OCI-LY3 (cell line): ENCODE measurements around the gene TNS4.

Experiments used
- H2AFZ ChIP-seq: fragments of 200-600, 300-600 bp; shearing (Covaris generic); 2 replicates; pipeline ENCODE4 v1.6.0; 2014; ENCODE audit warnings: antibody characterized with exemption, low read depth, low read length
- H3K27ac ChIP-seq: fragments of 200-600, 300-600 bp; sonication (generic); 2 replicates; pipeline ENCODE4 v1.5.1; 2014; ENCODE audit warnings: mild to moderate bottlenecking, low read length, moderate library complexity, mixed read lengths
- H3K27me3 ChIP-seq: fragments of 200-600, 300-600 bp; sonication (generic); 2 replicates; pipeline ENCODE4 v1.6.1; 2014; ENCODE audit warnings: low read depth, low read length, mixed read lengths
- H3K36me3 ChIP-seq: fragments of 200-600, 300-600 bp; sonication (generic); replicated peaks from 2 replicates; pipeline ENCODE3; 2014; ENCODE audit warnings: low read depth, low read length, mixed read lengths
- H3K4me1 ChIP-seq: fragments of 300-600, 200-600 bp; sonication (generic); 2 replicates; pipeline ENCODE4 v1.6.1; 2014; ENCODE audit warnings: low read length, mixed read lengths
- H3K4me2 ChIP-seq: fragments of 200-600, 300-600 bp; sonication (generic); 2 replicates; pipeline ENCODE4 v1.6.1; 2014; ENCODE audit warnings: low read length, mixed read lengths
- H3K4me3 ChIP-seq: fragments of 300-600, 200-600 bp; sonication (generic); 2 replicates; pipeline ENCODE4 v1.5.1; 2014; ENCODE audit warnings: antibody characterized with exemption, mild to moderate bottlenecking, low read length, moderate library complexity
- H3K79me2 ChIP-seq: fragments of 300-600, 200-600 bp; shearing (Covaris generic); 2 replicates; pipeline ENCODE4 v1.6.1; 2014; ENCODE audit warnings: mild to moderate bottlenecking, low read length, mixed read lengths
- H3K9ac ChIP-seq: fragments of 300-600, 200-600 bp; shearing (Covaris generic); 2 replicates; pipeline ENCODE4 v1.6.0; 2014; ENCODE audit warnings: mild to moderate bottlenecking, low read length, moderate library complexity
- H3K9me3 ChIP-seq: fragments of 200-600, 300-600 bp; shearing (Covaris generic); 2 replicates; pipeline ENCODE4 v1.6.1; 2014; ENCODE audit warnings: low read length, mixed read lengths; ENCODE audit not compliant: insufficient read depth
- H4K20me1 ChIP-seq: fragments of 200-600, 300-600 bp; sonication (generic); 2 replicates; pipeline ENCODE4 v1.6.1; 2016; ENCODE audit warnings: low read length, mixed read lengths; ENCODE audit not compliant: insufficient read depth
- EZH2phosphoT487 ChIP-seq: fragments of 200-600 bp; shearing (Covaris generic); IDR thresholded peaks from 2 replicates; pipeline ENCODE4 v1.6.1; 2018; ENCODE audit warnings: antibody characterized with exemption, mixed run types, low read depth
- TF ChIP-seq, protein P1 (sequence below): fragments of 200-600, 300-600 bp; sonication (generic); IDR thresholded peaks from 2 replicates; pipeline ENCODE4 v1.5.1; 2014; ENCODE audit warnings: antibody characterized with exemption, low read length, low read depth

The TNS4 gene

DNA sequence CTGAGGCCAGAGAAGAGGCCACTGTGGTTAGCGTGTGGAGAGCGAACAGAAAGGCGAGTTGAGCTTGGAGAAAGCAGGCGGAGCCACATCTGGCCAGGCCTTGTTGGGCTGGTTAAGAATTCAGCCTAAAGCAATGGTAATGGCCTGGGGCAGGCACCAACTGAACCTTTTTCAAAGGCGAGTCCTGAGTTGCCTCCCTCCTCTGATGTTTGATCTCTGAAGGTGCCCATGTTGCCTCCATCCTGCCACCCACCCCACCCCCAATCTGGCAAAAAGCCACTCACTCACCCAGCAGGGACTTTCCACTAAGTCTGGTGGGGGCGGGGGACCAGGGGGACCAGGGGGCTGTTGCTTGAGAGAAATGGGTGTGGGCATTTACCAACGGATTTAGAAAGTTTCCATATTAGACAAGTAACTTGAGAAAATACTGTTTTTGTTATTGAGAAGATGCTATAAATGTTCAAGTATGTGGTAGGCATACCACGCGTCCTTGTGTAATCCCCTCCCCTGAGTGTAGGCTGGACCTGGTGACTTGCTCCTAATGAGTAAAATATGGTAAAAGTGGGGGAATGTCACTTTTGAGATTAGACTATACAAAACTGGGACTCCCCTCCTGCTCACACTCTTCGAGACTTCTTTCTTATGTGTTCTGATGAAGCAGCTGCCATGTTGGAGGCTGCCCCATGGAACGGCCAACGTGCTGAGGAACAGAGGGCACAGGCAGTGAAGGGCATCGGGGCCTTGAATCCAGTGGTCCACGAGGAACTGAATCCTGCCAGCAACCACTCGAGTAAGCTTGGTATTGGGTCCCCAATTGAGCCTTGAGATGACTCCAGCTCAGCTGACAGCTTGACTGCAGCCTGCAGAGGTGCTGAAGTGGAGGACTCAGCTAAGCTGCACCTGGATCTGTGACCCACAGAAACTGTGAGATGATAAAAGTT lies 29.9 kb upstream of the TNS4 start:
- H3K9me3 ChIP-seq, result no peaks in the 10 kb centered on the region

GRCh38 chr17:40530531-40530994 lies 29.1 kb upstream of the TNS4 start:
- TF ChIP-seq, protein P1, sequence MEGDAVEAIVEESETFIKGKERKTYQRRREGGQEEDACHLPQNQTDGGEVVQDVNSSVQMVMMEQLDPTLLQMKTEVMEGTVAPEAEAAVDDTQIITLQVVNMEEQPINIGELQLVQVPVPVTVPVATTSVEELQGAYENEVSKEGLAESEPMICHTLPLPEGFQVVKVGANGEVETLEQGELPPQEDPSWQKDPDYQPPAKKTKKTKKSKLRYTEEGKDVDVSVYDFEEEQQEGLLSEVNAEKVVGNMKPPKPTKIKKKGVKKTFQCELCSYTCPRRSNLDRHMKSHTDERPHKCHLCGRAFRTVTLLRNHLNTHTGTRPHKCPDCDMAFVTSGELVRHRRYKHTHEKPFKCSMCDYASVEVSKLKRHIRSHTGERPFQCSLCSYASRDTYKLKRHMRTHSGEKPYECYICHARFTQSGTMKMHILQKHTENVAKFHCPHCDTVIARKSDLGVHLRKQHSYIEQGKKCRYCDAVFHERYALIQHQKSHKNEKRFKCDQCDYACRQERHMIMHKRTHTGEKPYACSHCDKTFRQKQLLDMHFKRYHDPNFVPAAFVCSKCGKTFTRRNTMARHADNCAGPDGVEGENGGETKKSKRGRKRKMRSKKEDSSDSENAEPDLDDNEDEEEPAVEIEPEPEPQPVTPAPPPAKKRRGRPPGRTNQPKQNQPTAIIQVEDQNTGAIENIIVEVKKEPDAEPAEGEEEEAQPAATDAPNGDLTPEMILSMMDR, result no peak
- Histone ChIP-seq H3K27ac (peak overlapping the region; percentile 92), H3K4me2 (peak overlapping the region; percentile 77), H3K27me3 (peaks cover 3% of the 10 kb centered on the region; the same call in 1 of the 2 replicates), H3K36me3 (peaks cover 1% of the 10 kb centered on the region), H3K9ac (peak overlapping the region; percentile 61), H3K4me1 (peaks cover 47% of the 10 kb centered on the region), H2AFZ (peak overlapping the region; percentile 27; the same call in 1 of the 2 replicates), H4K20me1 (no peaks in the 10 kb centered on the region), H3K9me3 (peaks cover 1% of the 10 kb centered on the region; the same call in 1 of the 2 replicates), H3K79me2 (no peaks in the 10 kb centered on the region), H3K4me3 (peak overlapping the region; percentile 71; the same call in 1 of the 2 replicates)

More for the DNA sequence above, 29.9 kb upstream of the TNS4 start:
- Histone ChIP-seq H3K9ac (peak overlapping the region; percentile 63), H2AFZ (peak overlapping the region; percentile 40), H3K4me2 (peak overlapping the region; percentile 77), H3K4me3 (peak overlapping the region; percentile 71), H3K27ac (peak overlapping the region; percentile 92), H4K20me1 (no peaks in the 10 kb centered on the region), H3K4me1 (peaks cover 51% of the 10 kb centered on the region), H3K27me3 (0 out of 2 replicates have a peak, but pooled peaks cover 2% of the 10 kb centered on the region), H3K79me2 (no peaks in the 10 kb centered on the region), H3K36me3 (no peaks in the 10 kb centered on the region)
- TF ChIP-seq EZH2phosphoT487, result no peak
- TF ChIP-seq, protein P1, result no peak

GRCh38 chr17:40529991-40530390 lies 28.6 kb upstream of the TNS4 start:
- peaks cover 6% of the 10 kb centered on the region for H3K36me3 ChIP-seq
- peak overlapping the region; percentile 92; the same call in 1 of the 2 replicates for H3K27ac ChIP-seq
- no peak overlapping the region for H3K4me3 ChIP-seq
- H3K4me2 ChIP-seq, result no peak overlapping the region
- H3K9me3 ChIP-seq, result peaks cover 7% of the 10 kb centered on the region; the same call in 1 of the 2 replicates
- no peak overlapping the region for H3K9ac ChIP-seq
- H2AFZ ChIP-seq, result no peak overlapping the region
- H3K4me1 ChIP-seq, result peaks cover 47% of the 10 kb centered on the region
- H4K20me1 ChIP-seq, result no peaks in the 10 kb centered on the region
- no peak for TF ChIP-seq EZH2phosphoT487
- TF ChIP-seq, protein P1, result no peak
- H3K27me3 ChIP-seq, result peaks cover 9% of the 10 kb centered on the region
- no peaks in the 10 kb centered on the region for H3K79me2 ChIP-seq

- TF ChIP-seq EZH2phosphoT487, result no peak
- TF ChIP-seq, protein P1, result no peak
- Histone ChIP-seq H3K4me3 (no peak overlapping the region), H4K20me1 (no peaks in the 10 kb centered on the region), H3K36me3 (peaks cover 6% of the 10 kb centered on the region), H3K9ac (no peak overlapping the region), H2AFZ (no peak overlapping the region), H3K27ac (no peak overlapping the region), H3K9me3 (peaks cover 12% of the 10 kb centered on the region; the same call in 1 of the 2 replicates), H3K4me2 (no peak overlapping the region), H3K27me3 (peaks cover 14% of the 10 kb centered on the region), H3K4me1 (peaks cover 38% of the 10 kb centered on the region), H3K79me2 (no peaks in the 10 kb centered on the region)
These were observed 27.4 kb upstream of the TNS4 start for GRCh38 chr17:40528692-40529417.
